ENCODE measurements around the gene AGBL1.

DNA sequence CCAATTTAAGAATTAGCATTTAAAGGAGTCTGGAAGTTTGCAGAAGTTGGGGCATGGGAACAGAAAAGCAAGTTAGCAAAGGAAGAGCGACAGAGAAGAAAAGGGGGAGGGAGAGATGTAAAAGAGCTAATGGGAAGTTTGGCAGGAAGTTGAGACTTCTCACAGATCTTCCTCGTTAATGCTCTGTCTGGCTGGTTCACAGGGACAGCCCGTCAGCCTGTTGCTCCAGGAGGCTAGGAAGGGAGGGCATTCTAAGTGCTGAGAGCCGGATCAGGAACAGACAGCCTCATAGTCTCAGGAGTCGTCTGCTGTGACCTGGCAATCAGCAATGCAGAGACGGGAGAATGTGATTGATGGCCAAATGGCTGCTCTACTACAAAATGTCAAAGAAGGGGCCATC, 150.3 kb downstream of the AGBL1 start:
- TF ChIP-seq, protein P1, sequence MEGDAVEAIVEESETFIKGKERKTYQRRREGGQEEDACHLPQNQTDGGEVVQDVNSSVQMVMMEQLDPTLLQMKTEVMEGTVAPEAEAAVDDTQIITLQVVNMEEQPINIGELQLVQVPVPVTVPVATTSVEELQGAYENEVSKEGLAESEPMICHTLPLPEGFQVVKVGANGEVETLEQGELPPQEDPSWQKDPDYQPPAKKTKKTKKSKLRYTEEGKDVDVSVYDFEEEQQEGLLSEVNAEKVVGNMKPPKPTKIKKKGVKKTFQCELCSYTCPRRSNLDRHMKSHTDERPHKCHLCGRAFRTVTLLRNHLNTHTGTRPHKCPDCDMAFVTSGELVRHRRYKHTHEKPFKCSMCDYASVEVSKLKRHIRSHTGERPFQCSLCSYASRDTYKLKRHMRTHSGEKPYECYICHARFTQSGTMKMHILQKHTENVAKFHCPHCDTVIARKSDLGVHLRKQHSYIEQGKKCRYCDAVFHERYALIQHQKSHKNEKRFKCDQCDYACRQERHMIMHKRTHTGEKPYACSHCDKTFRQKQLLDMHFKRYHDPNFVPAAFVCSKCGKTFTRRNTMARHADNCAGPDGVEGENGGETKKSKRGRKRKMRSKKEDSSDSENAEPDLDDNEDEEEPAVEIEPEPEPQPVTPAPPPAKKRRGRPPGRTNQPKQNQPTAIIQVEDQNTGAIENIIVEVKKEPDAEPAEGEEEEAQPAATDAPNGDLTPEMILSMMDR (IDR thresholded peaks at IDR 0.05; ENCODE audit: extremely low read depth in 1 of 2, insufficient read depth in 1 of 2, low read depth in 1 of 2, low read length in 2 of 2) = no peak
- no peak for TF ChIP-seq EZH2 (IDR thresholded peaks at IDR 0.05; ENCODE audit: borderline replicate concordance, low read depth, low read length, severe bottlenecking)
- TF ChIP-seq, protein P2, sequence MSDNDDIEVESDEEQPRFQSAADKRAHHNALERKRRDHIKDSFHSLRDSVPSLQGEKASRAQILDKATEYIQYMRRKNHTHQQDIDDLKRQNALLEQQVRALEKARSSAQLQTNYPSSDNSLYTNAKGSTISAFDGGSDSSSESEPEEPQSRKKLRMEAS (IDR thresholded peaks at IDR 0.05; ENCODE audit: insufficient read depth, insufficient read length) = no peak
- TF ChIP-seq POLR2A (IDR thresholded peaks at IDR 0.05; ENCODE audit: low read depth, low read length) = no peak
- TF ChIP-seq JUN (IDR thresholded peaks at IDR 0.05; ENCODE audit: borderline replicate concordance, insufficient read depth, insufficient read length, low read depth) = no peak
- no peak for TF ChIP-seq POLR2AphosphoS5 (IDR thresholded peaks at IDR 0.05; ENCODE audit: insufficient read depth, low read depth, low read length)
- TF ChIP-seq FOS (IDR thresholded peaks at IDR 0.05; ENCODE audit: borderline replicate concordance, insufficient read depth, low read length) = no peak
- no peak for TF ChIP-seq MYC (IDR thresholded peaks at IDR 0.05; ENCODE audit: low read depth, low read length)

Data from endothelial cell of umbilical vein (primary cell).